Esophagus muscularis mucosa (tissue), 4 donors: ENCODE data around the gene MAST3. TPM values are rescaled to one million over a fixed set of nuclear protein-coding genes. Genes with fewer than 3 reads are reported as not detected.
A peak's percentile ranks its signal among the peaks of the same experiment; 100 is the strongest.

Experiments used
- DNase-seq: peaks from one replicate; pipeline ENCODE4 v3.0.0-alpha.2; 2017; ENCODE audit errors: extremely low spot score
- H3K27ac ChIP-seq, 4 donors: fragments of 200-600 bp; sonication (generic); replicated peaks in 1 of 4; 1 replicate in 3 of 4; 2 replicates in 1 of 4; pipeline ENCODE4 v1.5.1; 2016 to 2019; ENCODE audit warnings: mild to moderate bottlenecking in 1 of 4
- H3K27me3 ChIP-seq, 4 donors: fragments of 200-600 bp; sonication (generic); one replicate each; pipeline versions ENCODE4 v1.5.1 to v1.6.0; 2016 to 2019
- H3K36me3 ChIP-seq, 4 donors: fragments of 200-600 bp; sonication (generic); one replicate each; pipeline ENCODE4 v1.5.1; 2016 to 2019
- H3K4me1 ChIP-seq, 4 donors: fragments of 200-600 bp; sonication (generic); one replicate each; pipeline ENCODE4 v1.5.1; 2016 to 2019
- H3K4me3 ChIP-seq, 4 donors: fragments of 200-600 bp; sonication (generic); 1 replicate in 2 of 4; 2 replicates in 2 of 4; pipeline ENCODE4 v1.5.1; 2016 to 2019; ENCODE audit warnings: mild to moderate bottlenecking in 4 of 4, moderate library complexity in 1 of 4
- H3K9me3 ChIP-seq, 4 donors: fragments of 200-600 bp; sonication (generic); 1 replicate in 3 of 4; 2 replicates in 1 of 4; pipeline ENCODE4 v1.5.1; 2016 to 2019
- EP300 ChIP-seq: sonication (generic); formaldehyde crosslinking; IDR thresholded peaks from one replicate; pipeline ENCODE4 v1.6.1; 2017; ENCODE audit warnings: antibody characterized with exemption
- POLR2A ChIP-seq: fragments of 450-650 bp; IDR thresholded peaks from one replicate; pipeline ENCODE4 v1.6.1; 2017; ENCODE audit warnings: antibody characterized with exemption, moderate library complexity, mild to moderate bottlenecking, low read depth
- POLR2AphosphoS5 ChIP-seq, 2 donors: sonication (generic); formaldehyde crosslinking; IDR thresholded peaks; one replicate each; pipeline ENCODE4 v1.6.1; 2017; ENCODE audit warnings: antibody characterized with exemption in 2 of 2
- WGBS: methylation state at CpG from one replicate; pipeline ENCODE4 v1.1.5; 2018; 5-methylcytosine and 5-hydroxymethylcytosine counted together
- intact Hi-C: fragments of 100-400 bp; cut with DNase I; formaldehyde crosslinking; loops from one replicate; pipeline ENCODE4 v1.15.1; 2023
- total RNA-seq, 4 donors: library from RNA; depleted of rRNA; stranded (reverse); fragments of >200 nt; gene quantifications; one replicate each; pipeline versions ENCODE4 v1.1.0 to v1.2.1, GENCODE V29; 2016
- TF ChIP-seq, protein P1 (sequence below), 3 experiments: fragments of 200-600 bp in 2 of 3; fragments of 450-650 bp in 1 of 3; sonication (generic) in 2 of 3; IDR thresholded peaks; one replicate each; pipeline ENCODE4 v1.5.1; 2017 to 2019; ENCODE audit warnings: antibody characterized with exemption in 3 of 3, mild to moderate bottlenecking in 2 of 3, moderate library complexity in 1 of 3

The MAST3 gene
- total RNA-seq, 4 donors from 2014 or later, result 5.0 to 8.5 (median 6.4) TPM

- Histone ChIP-seq H3K27me3 (peaks cover 0 to 67% (median 21%) of the 10 kb centered on the region in 4 donors), H3K4me1 (peaks cover 16 to 33% (median 28%) of the 10 kb centered on the region in 4 donors), H3K9me3 (no peaks in the 10 kb centered on the region), H3K4me3 (peak overlapping the region; percentile 15 to 58 (median 25)), H3K27ac (no peak overlapping the region), H3K36me3 (no peaks in the 10 kb centered on the region)
- WGBS, result 12% methylated on average over 28 of the region's 34 CpGs
- no peak for TF ChIP-seq POLR2A
- no peak for TF ChIP-seq EP300
- no peak for TF ChIP-seq POLR2AphosphoS5 (IDR thresholded peaks at IDR 0.05)
- TF ChIP-seq, protein P1, sequence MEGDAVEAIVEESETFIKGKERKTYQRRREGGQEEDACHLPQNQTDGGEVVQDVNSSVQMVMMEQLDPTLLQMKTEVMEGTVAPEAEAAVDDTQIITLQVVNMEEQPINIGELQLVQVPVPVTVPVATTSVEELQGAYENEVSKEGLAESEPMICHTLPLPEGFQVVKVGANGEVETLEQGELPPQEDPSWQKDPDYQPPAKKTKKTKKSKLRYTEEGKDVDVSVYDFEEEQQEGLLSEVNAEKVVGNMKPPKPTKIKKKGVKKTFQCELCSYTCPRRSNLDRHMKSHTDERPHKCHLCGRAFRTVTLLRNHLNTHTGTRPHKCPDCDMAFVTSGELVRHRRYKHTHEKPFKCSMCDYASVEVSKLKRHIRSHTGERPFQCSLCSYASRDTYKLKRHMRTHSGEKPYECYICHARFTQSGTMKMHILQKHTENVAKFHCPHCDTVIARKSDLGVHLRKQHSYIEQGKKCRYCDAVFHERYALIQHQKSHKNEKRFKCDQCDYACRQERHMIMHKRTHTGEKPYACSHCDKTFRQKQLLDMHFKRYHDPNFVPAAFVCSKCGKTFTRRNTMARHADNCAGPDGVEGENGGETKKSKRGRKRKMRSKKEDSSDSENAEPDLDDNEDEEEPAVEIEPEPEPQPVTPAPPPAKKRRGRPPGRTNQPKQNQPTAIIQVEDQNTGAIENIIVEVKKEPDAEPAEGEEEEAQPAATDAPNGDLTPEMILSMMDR (IDR thresholded peaks at IDR 0.05), result no peak
- intact Hi-C loops, result no loop called here
- no peak for DNase-seq
Observed at GRCh38 chr19:18098891-18099622, 1.5 kb downstream of the MAST3 start.

DNA sequence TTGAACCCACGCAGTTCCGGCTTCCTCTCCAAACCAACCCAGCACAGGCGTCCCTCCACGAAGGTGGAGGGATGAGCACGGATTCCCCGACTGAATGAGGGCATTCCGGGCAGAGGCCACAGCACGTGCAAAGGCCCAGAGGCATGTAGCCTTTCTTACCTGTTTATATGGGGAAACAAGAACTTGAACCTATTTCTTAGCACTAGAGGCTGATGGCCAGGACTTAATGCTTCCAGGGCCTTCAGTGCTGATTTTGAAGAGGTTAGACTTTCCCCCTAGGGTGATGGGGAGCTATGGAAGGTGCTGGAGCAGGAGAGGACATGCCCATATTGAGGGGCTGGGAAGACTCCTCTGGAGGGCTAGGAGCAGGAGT lies 2.0 kb downstream of the MAST3 start:
- Histone ChIP-seq H3K4me1 (peaks cover 21 to 38% (median 34%) of the 10 kb centered on the region in 4 donors), H3K4me3 (peak overlapping the region in 1 of 4 donors; percentile 58), H3K27ac (no peak overlapping the region), H3K36me3 (no peaks in the 10 kb centered on the region), H3K27me3 (peaks cover 0 to 67% (median 21%) of the 10 kb centered on the region in 4 donors), H3K9me3 (no peaks in the 10 kb centered on the region)
- no CpG with 5 or more reads among the region's 8 CpGs for WGBS
- intact Hi-C loops, result no loop called here
- TF ChIP-seq, protein P1 (IDR thresholded peaks at IDR 0.05), result no peak
- TF ChIP-seq POLR2AphosphoS5 (IDR thresholded peaks at IDR 0.05), result no peak
- no peak for TF ChIP-seq POLR2A
- TF ChIP-seq EP300, result no peak
- DNase-seq, result no peak

DNA sequence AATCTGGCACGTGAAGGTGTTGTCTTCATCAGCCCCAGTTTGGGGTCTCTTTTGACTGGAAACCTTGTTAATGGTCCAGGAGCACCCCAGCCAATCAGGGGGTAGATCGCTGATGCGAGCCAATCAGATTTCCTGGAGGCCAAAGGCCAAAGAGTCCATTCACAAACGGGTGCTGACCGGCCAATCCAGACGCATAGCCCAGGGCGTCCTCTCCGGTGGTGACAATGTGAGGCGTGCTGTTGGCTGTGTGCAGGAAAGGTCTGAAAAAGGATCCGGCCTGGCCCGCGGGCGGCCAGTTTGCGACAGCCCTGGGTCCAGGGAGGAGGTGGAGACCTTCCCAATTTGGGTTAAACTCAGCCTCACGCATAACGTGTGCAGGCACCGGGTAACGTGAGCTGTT lies 3.1 kb downstream of the MAST3 start:
- Histone ChIP-seq H3K4me3 (no peak overlapping the region), H3K9me3 (no peaks in the 10 kb centered on the region), H3K36me3 (no peaks in the 10 kb centered on the region), H3K4me1 (peaks cover 24 to 43% (median 37%) of the 10 kb centered on the region in 4 donors), H3K27me3 (peaks cover 0 to 75% (median 21%) of the 10 kb centered on the region in 4 donors), H3K27ac (no peak overlapping the region)
- TF ChIP-seq POLR2AphosphoS5 (IDR thresholded peaks at IDR 0.05) (no peak), POLR2A (no peak)
- intact Hi-C loops, result no loop called here
- WGBS, result 54% methylated on average over 8 of the region's 18 CpGs
- no peak for DNase-seq

GRCh38 chr19:18101268-18101667 lies 3.7 kb downstream of the MAST3 start:
- Histone ChIP-seq H3K9me3 (no peaks in the 10 kb centered on the region), H3K4me3 (no peak overlapping the region), H3K27me3 (peaks cover 0 to 80% (median 21%) of the 10 kb centered on the region in 4 donors), H3K4me1 (peaks cover 24 to 43% (median 37%) of the 10 kb centered on the region in 4 donors), H3K36me3 (no peaks in the 10 kb centered on the region), H3K27ac (no peak overlapping the region)
- intact Hi-C loops, result no loop called here
- no peak for DNase-seq
- WGBS, result 74% methylated on average over 3 of the region's 3 CpGs
- TF ChIP-seq, protein P1 (IDR thresholded peaks at IDR 0.05), result no peak

DNA sequence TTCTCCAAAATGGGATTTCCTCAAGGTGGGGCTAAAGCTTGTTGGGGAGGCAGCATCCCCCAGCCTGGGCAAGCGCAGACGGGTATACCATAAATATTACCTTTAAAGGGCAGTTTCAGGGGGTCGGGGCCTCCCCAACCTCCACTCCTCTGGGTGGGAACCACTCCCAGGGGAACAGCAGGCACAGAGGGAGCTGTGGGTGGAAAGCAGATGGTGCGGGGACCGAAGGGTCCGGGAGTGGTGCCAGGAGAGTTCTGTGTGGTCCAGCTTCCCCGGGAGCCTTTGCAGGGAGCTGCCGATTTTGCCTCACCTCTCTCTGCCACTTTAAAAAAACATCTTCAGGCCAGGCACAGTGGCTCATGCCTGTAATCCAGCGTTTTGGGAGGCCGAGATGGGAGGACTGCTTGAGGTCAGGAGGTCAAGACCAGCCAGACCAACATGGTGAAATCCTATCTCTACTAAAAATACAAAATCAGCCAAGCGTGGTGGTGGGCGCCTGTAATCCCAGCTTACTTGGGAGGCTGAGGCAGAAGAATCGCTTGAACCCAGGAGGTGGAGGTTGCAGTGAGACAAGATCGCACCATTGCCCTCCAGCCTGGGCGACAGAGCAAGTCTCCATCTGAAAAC lies 5.5 kb downstream of the MAST3 start:
- Histone ChIP-seq H3K4me3 (no peak overlapping the region), H3K27me3 (peaks cover 0 to 74% (median 19%) of the 10 kb centered on the region in 4 donors), H3K9me3 (no peaks in the 10 kb centered on the region), H3K4me1 (peaks cover 21 to 36% (median 30%) of the 10 kb centered on the region in 4 donors), H3K27ac (no peak overlapping the region), H3K36me3 (no peaks in the 10 kb centered on the region)
- intact Hi-C loops, result no loop called here
- TF ChIP-seq, protein P1 (IDR thresholded peaks at IDR 0.05), result no peak
- TF ChIP-seq POLR2A (no peak), POLR2AphosphoS5 (IDR thresholded peaks at IDR 0.05) (no peak), EP300 (no peak)
- no peak for DNase-seq
- 69% methylated on average over 15 of the region's 15 CpGs for WGBS
